Measurements from ENCODE around the gene ARMC10. TPM values are rescaled to one million over a fixed set of nuclear protein-coding genes. Genes with fewer than 3 reads are reported as not detected.

The ARMC10 gene
- total and polyA plus RNA-seq, 4 donors = 14.6 to 20.1 (median 18.8) TPM

DNA sequence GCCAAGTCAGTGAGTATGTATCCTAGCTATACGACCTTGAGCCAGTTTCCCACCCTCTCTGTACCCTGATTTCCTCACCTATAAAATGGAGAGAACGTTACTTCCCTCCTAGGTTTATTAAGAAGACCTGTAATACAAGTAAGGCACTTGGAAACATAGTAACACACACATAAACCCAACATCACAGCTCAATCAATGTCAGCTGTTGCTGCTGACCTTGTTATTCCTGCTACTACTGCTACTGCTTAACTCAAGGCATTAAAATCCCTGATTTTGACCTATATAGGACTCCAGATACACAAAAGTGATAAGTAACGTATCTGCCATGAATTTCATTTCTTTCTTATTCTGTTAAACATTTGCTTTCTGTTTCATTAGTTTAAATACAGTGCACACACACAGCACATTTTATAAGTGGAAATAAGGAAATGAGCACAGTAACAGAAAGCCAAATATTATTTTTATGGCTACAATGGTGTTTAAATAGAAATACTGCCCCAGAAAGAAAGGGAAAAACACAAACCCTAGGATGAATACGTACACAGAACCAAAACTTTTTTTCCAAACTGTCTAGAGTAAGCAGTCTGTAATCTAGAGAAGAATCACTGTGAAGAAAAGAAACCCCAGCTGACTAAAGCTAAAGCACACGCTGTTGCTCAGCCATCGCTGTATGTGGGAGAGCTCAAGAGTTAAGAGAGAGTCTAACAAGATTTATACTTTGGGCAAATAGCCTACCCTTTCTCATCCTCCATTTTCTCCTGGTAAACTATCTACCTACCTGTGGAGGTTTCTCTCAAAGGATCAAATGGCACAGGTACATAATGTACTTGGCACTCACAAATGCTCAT lies 55.0 kb downstream of the ARMC10 start:
- H3K36me3 ChIP-seq (ENCODE audit: control insufficient read depth in 4 of 4, insufficient read depth in 3 of 4, low read depth in 1 of 4, low read length in 3 of 4) = peaks cover 0 to 9% (median 7%) of the 10 kb centered on the region in 4 donors
- no peak overlapping the region for H3K4me3 ChIP-seq (ENCODE audit: low read depth in 1 of 3, low read length in 3 of 3)
- H3K27me3 ChIP-seq (ENCODE audit: control insufficient read depth in 4 of 4, insufficient read depth in 4 of 4, low read length in 3 of 4) = no peaks in the 10 kb centered on the region
- H3K9ac ChIP-seq (ENCODE audit: low read depth in 1 of 2, low read length in 2 of 2) = no peak overlapping the region
- TF ChIP-seq YY1 (IDR thresholded peaks at IDR 0.05) (no peak), EGR1 (IDR thresholded peaks at IDR 0.05; ENCODE audit: low read depth in 2 of 2) (no peak), TAF1 (conservative IDR thresholded peaks at IDR 0.05) (no peak), RXRA (IDR thresholded peaks at IDR 0.05) (no peak), JUND (IDR thresholded peaks at IDR 0.05) (no peak), NR2F2 (IDR thresholded peaks at IDR 0.05) (no peak), GABPA (IDR thresholded peaks at IDR 0.05 in 1 of 2, conservative IDR thresholded peaks at IDR 0.05 in 1 of 2) (no peak), HNF4G (IDR thresholded peaks at IDR 0.05) (no peak), REST (IDR thresholded peaks at IDR 0.05) (no peak), FOXA2 (IDR thresholded peaks at IDR 0.05) (no peak), FOXA1 (IDR thresholded peaks at IDR 0.05) (no peak), HNF4A (conservative IDR thresholded peaks at IDR 0.05) (no peak), RAD21 (IDR thresholded peaks at IDR 0.05) (no peak), MAX (IDR thresholded peaks at IDR 0.05) (no peak), ATF3 (IDR thresholded peaks at IDR 0.05) (no peak), SP1 (IDR thresholded peaks at IDR 0.05) (no peak)
- TF ChIP-seq, protein P1, sequence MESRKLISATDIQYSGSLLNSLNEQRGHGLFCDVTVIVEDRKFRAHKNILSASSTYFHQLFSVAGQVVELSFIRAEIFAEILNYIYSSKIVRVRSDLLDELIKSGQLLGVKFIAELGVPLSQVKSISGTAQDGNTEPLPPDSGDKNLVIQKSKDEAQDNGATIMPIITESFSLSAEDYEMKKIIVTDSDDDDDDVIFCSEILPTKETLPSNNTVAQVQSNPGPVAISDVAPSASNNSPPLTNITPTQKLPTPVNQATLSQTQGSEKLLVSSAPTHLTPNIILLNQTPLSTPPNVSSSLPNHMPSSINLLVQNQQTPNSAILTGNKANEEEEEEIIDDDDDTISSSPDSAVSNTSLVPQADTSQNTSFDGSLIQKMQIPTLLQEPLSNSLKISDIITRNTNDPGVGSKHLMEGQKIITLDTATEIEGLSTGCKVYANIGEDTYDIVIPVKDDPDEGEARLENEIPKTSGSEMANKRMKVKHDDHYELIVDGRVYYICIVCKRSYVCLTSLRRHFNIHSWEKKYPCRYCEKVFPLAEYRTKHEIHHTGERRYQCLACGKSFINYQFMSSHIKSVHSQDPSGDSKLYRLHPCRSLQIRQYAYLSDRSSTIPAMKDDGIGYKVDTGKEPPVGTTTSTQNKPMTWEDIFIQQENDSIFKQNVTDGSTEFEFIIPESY (IDR thresholded peaks at IDR 0.05) = no peak
- TF ChIP-seq, protein P2, sequence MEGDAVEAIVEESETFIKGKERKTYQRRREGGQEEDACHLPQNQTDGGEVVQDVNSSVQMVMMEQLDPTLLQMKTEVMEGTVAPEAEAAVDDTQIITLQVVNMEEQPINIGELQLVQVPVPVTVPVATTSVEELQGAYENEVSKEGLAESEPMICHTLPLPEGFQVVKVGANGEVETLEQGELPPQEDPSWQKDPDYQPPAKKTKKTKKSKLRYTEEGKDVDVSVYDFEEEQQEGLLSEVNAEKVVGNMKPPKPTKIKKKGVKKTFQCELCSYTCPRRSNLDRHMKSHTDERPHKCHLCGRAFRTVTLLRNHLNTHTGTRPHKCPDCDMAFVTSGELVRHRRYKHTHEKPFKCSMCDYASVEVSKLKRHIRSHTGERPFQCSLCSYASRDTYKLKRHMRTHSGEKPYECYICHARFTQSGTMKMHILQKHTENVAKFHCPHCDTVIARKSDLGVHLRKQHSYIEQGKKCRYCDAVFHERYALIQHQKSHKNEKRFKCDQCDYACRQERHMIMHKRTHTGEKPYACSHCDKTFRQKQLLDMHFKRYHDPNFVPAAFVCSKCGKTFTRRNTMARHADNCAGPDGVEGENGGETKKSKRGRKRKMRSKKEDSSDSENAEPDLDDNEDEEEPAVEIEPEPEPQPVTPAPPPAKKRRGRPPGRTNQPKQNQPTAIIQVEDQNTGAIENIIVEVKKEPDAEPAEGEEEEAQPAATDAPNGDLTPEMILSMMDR (IDR thresholded peaks at IDR 0.05; ENCODE audit: low read depth, low read length, missing input control) = no peak
- DNase-seq (ENCODE audit: low spot score) = no peak
- H3K4me1 ChIP-seq (ENCODE audit: control insufficient read depth in 4 of 4, insufficient read depth in 4 of 4, low read length in 3 of 4) = peaks cover 2 to 16% (median 5%) of the 10 kb centered on the region in 4 donors
- H3K27ac ChIP-seq (ENCODE audit: low read depth in 1 of 2, low read length in 2 of 2) = no peak overlapping the region
- 55% methylated on average over 6 of the region's 6 CpGs for WGBS
- no peaks in the 10 kb centered on the region for H3K9me3 ChIP-seq (ENCODE audit: control insufficient read depth in 4 of 4, low read length in 3 of 4)

Data from liver (tissue), 9 donors.